ENCODE results near the gene ORMDL2.
"Not testable (repeated sequence)": the region's sequence is repeated elsewhere in the genome, so short reads cannot be mapped to it uniquely, and the experiment has no call there.

DNA sequence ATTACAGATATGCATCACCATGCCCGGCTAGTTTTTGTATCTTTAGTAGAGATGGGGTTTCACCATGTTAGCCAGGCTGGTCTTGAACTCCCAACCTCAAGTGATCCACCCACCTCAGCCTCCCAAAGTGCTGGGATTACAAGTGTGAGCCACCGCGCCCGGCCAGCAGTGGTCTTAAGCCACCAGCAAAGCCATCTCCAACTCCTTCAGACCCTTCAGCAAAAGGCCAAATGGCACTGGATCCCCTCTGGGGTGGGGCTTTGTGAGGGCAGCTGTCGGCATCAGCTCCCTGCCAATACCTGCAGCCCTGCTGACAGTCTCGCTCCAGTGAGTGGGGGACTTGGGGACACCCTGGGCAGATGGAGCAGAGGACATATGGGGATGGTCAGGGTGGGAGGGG lies 16.6 kb downstream of the ORMDL2 start:
- TF ChIP-seq CTCF (IDR thresholded peaks at IDR 0.05; ENCODE audit: low read length); EZH2 (optimal IDR thresholded peaks at IDR 0.05; ENCODE audit: low read depth, low read length): not testable (repeated sequence)
